ENCODE data around the gene NLRC5.

DNA sequence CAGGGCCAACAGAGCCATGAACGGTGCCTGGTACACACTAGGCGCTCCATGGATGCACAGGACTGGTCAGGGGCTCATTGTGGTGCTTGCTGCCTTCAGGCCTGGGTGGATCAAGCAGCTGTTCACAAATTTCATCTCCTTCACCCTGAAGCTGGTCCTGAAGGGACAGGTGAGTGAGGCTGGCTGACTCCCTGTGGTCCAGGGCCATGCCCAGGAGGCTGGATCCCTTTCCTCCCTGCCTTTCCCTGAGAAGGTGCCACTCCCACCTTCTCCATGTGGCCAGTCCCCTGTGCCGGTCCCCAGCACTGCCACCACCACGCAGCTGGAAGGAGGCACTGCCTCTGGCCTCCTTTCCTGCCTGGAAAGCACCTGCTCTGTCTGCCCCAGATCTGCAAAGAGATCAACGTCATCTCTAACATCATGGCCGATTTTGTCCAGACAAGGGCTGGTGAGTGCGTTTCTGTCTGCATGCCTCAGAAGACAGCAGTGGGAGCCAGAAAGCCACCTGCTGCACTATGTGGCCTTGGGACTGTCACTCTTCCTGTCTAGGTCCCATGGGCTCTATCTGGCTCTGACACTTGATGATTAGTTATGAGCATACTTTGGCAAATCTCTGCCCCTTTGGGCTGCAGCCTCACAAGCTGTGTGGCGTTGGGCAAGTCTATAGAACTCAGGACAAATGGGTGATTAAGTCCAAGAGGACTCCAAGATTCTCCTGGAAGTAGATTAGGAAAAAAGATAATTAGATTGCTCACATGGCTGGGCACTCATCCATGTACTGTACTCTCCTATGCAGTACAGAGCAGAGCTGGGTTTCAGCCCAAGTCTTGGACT lies 18.2 kb upstream of the NLRC5 start:
- TF ChIP-seq CTCF (IDR thresholded peaks at IDR 0.05; ENCODE audit: low read depth, low read length, poor library complexity, severe bottlenecking) (no peak), EZH2phosphoT487 (IDR thresholded peaks at IDR 0.05; ENCODE audit: borderline replicate concordance, low read length) (no peak)

All from DOHH2 (cell line).